NT2/D1 (cell line): Measurements from ENCODE around the gene NADK.

Experiments used
- SUZ12 ChIP-seq: IDR thresholded peaks from 2 replicates; pipeline ENCODE4 v1.6.1; 2011; ENCODE audit not compliant: insufficient read length, insufficient read depth; ENCODE audit errors: extremely low read depth
- YY1 ChIP-seq: IDR thresholded peaks from 2 replicates; pipeline ENCODE4 v1.6.1; 2011; ENCODE audit not compliant: insufficient read length, insufficient read depth
- ZNF274 ChIP-seq: IDR thresholded peaks from 2 replicates; pipeline ENCODE4 v1.6.1; 2011; ENCODE audit warnings: mild to moderate bottlenecking, low read depth, low read length

DNA sequence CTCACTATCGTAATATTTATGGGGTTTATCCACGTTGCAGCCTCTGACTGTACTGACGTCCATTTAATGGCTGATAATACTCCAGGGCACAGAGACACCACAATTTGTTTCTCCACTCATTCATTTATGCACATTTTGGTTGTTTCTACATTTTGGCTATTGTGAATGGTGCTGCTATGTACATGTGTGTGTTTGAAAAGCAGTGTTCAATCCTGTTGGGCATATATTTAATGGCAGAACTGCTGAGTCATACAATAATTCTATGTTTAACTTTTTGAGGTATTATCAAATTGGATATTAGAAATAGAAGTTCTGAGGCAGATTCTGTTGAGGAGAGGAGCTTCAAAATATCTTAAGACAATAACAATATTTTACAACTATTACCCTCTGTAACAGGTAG is 39.0 kb upstream of the NADK start:
- TF ChIP-seq YY1 (no peak), ZNF274 (no peak), SUZ12 (no peak)
